DOHH2 (cell line): ENCODE measurements around the gene SMC6.

ENCODE experiments used
- CTCF ChIP-seq: fragments of 200-600 bp; sonication (generic); IDR thresholded peaks from one replicate; pipeline ENCODE4 v1.5.1; 2014; ENCODE audit warnings: antibody characterized with exemption, mild to moderate bottlenecking, low read depth, low read length; ENCODE audit not compliant: poor library complexity, severe bottlenecking
- EZH2phosphoT487 ChIP-seq: fragments of 200-600 bp; sonication (generic); IDR thresholded peaks from 2 replicates; pipeline ENCODE4 v1.6.1; 2017; ENCODE audit warnings: borderline replicate concordance, mild to moderate bottlenecking, antibody characterized with exemption, low read length, moderate library complexity, mixed read lengths

DNA sequence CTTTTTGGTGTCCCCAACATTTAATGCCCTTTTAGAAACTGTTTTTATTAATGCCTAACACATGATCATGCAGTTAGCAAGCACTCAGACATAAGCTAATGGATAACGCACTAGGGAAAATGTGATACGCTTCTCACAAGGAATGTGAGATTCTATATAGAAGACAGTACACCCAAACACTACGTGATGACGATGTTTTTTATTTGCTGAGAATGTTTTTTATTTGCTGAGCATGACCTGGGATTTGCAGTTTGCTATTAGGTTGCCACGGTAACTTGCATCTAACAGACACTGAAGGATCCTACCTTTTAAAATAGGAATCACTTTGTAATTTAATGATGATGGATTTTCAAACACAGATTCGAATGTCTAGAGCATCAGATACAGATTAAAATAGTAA, 4.9 kb downstream of the SMC6 start:
- TF ChIP-seq CTCF (no peak), EZH2phosphoT487 (no peak)
